Loucy (cell line): ENCODE measurements around the gene RIPK4.

Experiments used
- H2AFZ ChIP-seq: fragments of 200-600 bp; sonication (generic); 2 replicates; pipeline ENCODE4 v1.6.0; 2016; ENCODE audit warnings: antibody characterized with exemption, mild to moderate bottlenecking, low read length, moderate library complexity
- H3F3A ChIP-seq: fragments of 200-600 bp; 2 replicates; pipeline ENCODE4 v1.6.0; 2016; ENCODE audit warnings: antibody characterized with exemption, low read depth, mild to moderate bottlenecking
- H3K27me3 ChIP-seq: fragments of 200-600 bp; sonication (generic); 2 replicates; pipeline ENCODE4 v1.6.1; 2014; ENCODE audit warnings: low read length, mild to moderate bottlenecking; ENCODE audit not compliant: insufficient read depth, poor library complexity, severe bottlenecking
- H3K36me3 ChIP-seq: fragments of 200-600 bp; sonication (generic); 2 replicates; pipeline ENCODE4 v1.6.1; 2016; ENCODE audit warnings: low read length; ENCODE audit not compliant: insufficient read depth
- H3K4me1 ChIP-seq: fragments of 200-600 bp; sonication (generic); 2 replicates; pipeline ENCODE4 v1.5.1; 2014; ENCODE audit warnings: low read length, mild to moderate bottlenecking; ENCODE audit not compliant: insufficient read depth, poor library complexity, severe bottlenecking
- H3K4me2 ChIP-seq: fragments of 200-600 bp; sonication (generic); 2 replicates; pipeline ENCODE4 v1.6.0; 2014; ENCODE audit warnings: antibody characterized with exemption, low read length, low read depth, mild to moderate bottlenecking; ENCODE audit not compliant: poor library complexity, severe bottlenecking
- H3K4me3 ChIP-seq: fragments of 200-600 bp; sonication (generic); 2 replicates; pipeline ENCODE4 v1.5.1; 2014; ENCODE audit warnings: low read length, mild to moderate bottlenecking, mixed read lengths; ENCODE audit not compliant: poor library complexity, severe bottlenecking
- H3K79me2 ChIP-seq: fragments of 200-600 bp; sonication (generic); 2 replicates; pipeline ENCODE4 v1.6.1; 2014; ENCODE audit warnings: low read length; ENCODE audit not compliant: insufficient read depth
- H3K9ac ChIP-seq: fragments of 200-600 bp; sonication (generic); 2 replicates; pipeline ENCODE4 v1.6.0; 2014; ENCODE audit warnings: mild to moderate bottlenecking, low read depth, low read length, moderate library complexity; ENCODE audit not compliant: poor library complexity, severe bottlenecking
- H3K9me2 ChIP-seq: fragments of 200-600 bp; sonication (generic); replicated peaks from 2 replicates; pipeline ENCODE4 v1.6.1; 2016; ENCODE audit warnings: low read depth, low read length, mixed read lengths
- H3K9me3 ChIP-seq: fragments of 200-600 bp; sonication (generic); 2 replicates; pipeline ENCODE4 v1.6.1; 2014; ENCODE audit warnings: mild to moderate bottlenecking, antibody characterized with exemption, low read length, low read depth; ENCODE audit not compliant: insufficient read depth
- H4K20me1 ChIP-seq: fragments of 200-600 bp; sonication (generic); 2 replicates; pipeline ENCODE4 v1.6.0; 2014; ENCODE audit warnings: antibody characterized with exemption, low read length, mild to moderate bottlenecking; ENCODE audit not compliant: insufficient read depth, poor library complexity, severe bottlenecking
- CTCF ChIP-seq: fragments of 200-600 bp; sonication (generic); conservative IDR thresholded peaks from 2 replicates; pipeline ENCODE4 v1.5.1; 2014; ENCODE audit warnings: mild to moderate bottlenecking, antibody characterized with exemption, low read length
- EZH2phosphoT487 ChIP-seq: fragments of 200-600 bp; IDR thresholded peaks from 2 replicates; pipeline ENCODE4 v1.6.1; 2018; ENCODE audit warnings: antibody characterized with exemption, mild to moderate bottlenecking, moderate library complexity, borderline replicate concordance

The RIPK4 gene

DNA sequence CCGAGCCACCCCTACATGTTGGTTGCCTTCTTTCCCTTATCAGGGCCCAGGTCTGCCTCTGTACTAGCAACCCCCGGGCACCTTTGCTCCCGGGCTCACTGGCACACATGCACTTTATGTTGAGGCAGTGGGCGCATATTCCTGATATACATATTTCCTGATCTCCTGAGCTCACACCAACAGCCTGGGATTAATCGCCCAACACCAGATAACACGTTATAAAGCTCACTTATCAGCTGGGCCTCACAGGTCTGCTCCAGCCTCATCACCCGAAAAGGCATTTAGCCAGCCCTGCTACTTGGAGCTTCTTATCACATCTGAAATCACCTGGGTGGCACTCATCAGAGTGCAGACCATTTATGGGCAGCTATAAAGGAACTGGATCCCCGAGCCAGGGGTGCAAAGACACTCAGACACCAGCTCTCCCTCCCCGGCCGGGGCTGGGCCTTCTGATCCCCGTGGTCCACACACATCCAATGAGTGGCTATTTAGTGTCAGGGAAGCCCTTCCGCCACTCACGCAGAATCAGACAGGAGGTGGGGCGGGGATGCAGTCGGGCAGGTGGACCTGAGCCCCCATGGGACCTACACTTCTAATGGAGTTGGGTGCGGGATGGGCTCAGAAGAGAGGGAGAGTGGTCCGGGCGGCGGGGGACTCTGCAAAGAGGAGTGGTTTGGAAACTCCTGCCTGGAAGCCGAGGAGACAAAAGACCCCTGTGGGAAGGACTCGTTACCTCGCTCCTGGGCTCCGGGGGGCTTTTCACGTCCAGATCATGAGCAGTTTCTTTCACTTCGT lies 21.6 kb downstream of the RIPK4 start:
- H3K4me3 ChIP-seq, result no peak overlapping the region
- H3F3A ChIP-seq, result no peaks in the 10 kb centered on the region
- H3K79me2 ChIP-seq, result no peaks in the 10 kb centered on the region
- no peak overlapping the region for H3K9ac ChIP-seq
- no peaks in the 10 kb centered on the region for H3K36me3 ChIP-seq
- no peaks in the 10 kb centered on the region for H3K9me3 ChIP-seq
- H3K9me2 ChIP-seq, result no peaks in the 10 kb centered on the region
- H3K4me2 ChIP-seq, result no peak overlapping the region
- H2AFZ ChIP-seq, result no peak overlapping the region
- H3K4me1 ChIP-seq, result peaks cover 2% of the 10 kb centered on the region
- no peaks in the 10 kb centered on the region for H4K20me1 ChIP-seq
- TF ChIP-seq CTCF, result no peak
- no peak for TF ChIP-seq EZH2phosphoT487
- H3K27me3 ChIP-seq, result no peaks in the 10 kb centered on the region

DNA sequence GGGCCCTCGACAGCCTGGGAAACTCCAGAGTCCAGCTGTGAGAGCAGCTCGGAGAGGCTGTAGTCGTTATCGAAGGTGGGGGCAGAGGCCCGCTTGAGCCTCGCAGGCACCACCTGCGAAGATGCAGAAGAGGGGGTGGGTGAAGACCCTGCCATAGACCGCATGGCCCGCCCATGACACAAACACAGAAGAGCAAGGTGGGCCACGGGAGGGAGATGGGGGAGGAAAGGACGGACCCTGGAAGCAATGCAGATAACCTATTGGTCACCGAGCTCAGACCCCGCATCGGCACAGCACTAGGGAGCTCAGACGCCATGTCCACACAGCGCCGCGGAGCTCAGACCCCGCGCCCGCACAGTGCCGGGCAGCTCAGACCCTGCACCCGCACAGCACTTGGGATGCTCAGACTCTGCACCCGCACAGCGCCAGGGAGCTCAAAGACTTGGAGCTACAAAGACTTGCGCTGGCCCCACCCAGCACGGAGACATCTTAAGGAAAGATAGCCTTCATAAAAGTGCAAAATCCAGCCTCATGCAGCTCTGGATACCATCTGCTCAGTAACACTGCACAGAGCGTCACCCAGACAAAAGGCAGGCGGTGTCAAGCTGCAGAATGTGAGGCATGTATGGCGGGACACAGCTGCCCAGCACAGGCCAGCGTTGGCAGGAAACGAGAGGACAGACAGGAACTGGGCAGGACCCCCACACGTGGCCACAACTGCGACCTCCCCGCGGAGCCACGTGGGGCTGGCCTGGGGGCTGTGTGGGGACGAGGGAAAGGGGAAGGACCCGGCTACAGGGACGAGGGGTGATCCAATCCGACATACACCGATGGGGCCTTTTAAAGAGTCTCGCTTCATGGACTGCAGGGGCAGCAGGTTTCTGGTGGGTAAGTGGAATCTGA lies 22.6 kb downstream of the RIPK4 start:
- Histone ChIP-seq H3K36me3 (no peaks in the 10 kb centered on the region), H3K4me2 (no peak overlapping the region), H3K27me3 (no peaks in the 10 kb centered on the region), H3K9ac (no peak overlapping the region), H2AFZ (no peak overlapping the region), H3K9me3 (no peaks in the 10 kb centered on the region), H3F3A (no peaks in the 10 kb centered on the region), H3K79me2 (no peaks in the 10 kb centered on the region), H4K20me1 (no peaks in the 10 kb centered on the region), H3K4me3 (no peak overlapping the region), H3K4me1 (peaks cover 2% of the 10 kb centered on the region), H3K9me2 (no peaks in the 10 kb centered on the region)
- TF ChIP-seq CTCF, result no peak
- no peak for TF ChIP-seq EZH2phosphoT487

DNA sequence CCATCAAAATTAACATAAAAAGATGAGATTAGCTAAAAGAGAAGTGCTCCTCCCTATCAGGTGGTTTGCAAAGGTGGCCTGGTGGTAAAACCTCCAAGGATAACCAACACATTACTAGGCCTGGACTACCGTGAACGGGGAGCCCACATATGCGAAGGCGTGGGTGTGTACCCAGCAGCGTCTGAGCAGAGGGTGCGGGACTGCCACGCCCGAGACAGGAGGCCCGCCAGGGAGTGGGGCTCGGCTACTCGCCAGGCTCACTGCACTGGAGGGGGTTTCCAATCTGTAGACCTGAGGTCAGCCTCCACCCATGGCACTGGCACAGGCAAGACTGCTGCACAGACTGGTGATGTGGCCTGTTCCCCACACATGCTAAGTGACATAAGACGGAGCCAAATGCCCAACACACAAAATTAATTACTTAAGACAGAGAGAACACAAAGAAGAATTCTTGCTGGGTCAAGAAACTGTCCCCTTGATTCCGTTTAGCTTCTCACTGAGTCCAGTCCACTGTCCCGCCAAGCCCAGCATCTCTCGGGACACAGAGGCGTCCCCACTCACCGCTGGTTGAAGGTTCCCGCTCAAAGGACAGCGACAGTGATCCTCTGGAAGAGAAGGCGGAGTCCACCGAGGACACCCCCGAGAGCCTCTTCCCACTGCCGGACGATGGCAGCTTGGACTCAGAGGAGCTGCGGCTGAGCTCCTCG lies 23.4 kb downstream of the RIPK4 start:
- Histone ChIP-seq H3K4me1 (peaks cover 2% of the 10 kb centered on the region), H2AFZ (no peak overlapping the region), H3K4me2 (no peak overlapping the region), H3K4me3 (no peak overlapping the region), H3K9me2 (no peaks in the 10 kb centered on the region), H4K20me1 (no peaks in the 10 kb centered on the region), H3K9me3 (no peaks in the 10 kb centered on the region), H3K79me2 (no peaks in the 10 kb centered on the region), H3K36me3 (no peaks in the 10 kb centered on the region), H3F3A (no peaks in the 10 kb centered on the region), H3K9ac (no peak overlapping the region), H3K27me3 (no peaks in the 10 kb centered on the region)
- no peak for TF ChIP-seq CTCF
- TF ChIP-seq EZH2phosphoT487, result no peak
